Erythroblast (primary cell): Measurements from ENCODE around the gene TRIM54.

Source experiments
- GATA1 ChIP-seq: IDR thresholded peaks from 2 replicates; pipeline ENCODE4 v1.6.1; 2011; ENCODE audit warnings: low read depth, mild to moderate bottlenecking, control low read depth, low read length, moderate library complexity
- POLR2A ChIP-seq: IDR thresholded peaks from 2 replicates; pipeline ENCODE4 v1.6.1; 2011; ENCODE audit warnings: mild to moderate bottlenecking, low read length

DNA sequence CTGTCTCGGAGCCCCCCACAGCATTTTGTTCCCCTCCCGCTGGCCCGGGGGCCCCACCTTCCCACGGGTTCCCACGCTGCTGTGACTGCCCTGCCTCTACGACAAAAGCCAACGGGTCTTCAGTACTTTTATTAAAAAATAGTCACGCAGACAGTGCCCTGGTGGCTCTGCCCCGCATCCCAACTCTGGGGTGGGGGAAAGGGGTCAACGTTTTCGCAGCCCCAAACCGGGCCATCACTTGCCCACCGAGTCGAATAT lies 25.0 kb downstream of the TRIM54 start:
- TF ChIP-seq POLR2A (no peak), GATA1 (no peak)
